Measurements from ENCODE around the gene NHLH1. TPM values are rescaled to one million over a fixed set of nuclear protein-coding genes. Genes with fewer than 3 reads are reported as not detected.

Gene NHLH1
- total and polyA plus RNA-seq, 2 donors (not counting 3 experiments of a cell fraction or from before 2014, with no cell fraction given), result 0.46 TPM

- Histone ChIP-seq H3K9me3 (replicated peaks; ENCODE audit: control insufficient read depth, insufficient read depth, low read length) (no peaks in the 10 kb centered on the region), H3K4me2 (ENCODE audit: insufficient read depth, low read length) (no peak overlapping the region), H3K79me2 (ENCODE audit: control insufficient read depth, insufficient read depth, low read length) (peaks cover 48% of the 10 kb centered on the region), H4K20me1 (replicated peaks; ENCODE audit: control insufficient read depth, extremely low read depth, insufficient read depth, low read length) (no peaks in the 10 kb centered on the region), H3K27me3 (ENCODE audit: control insufficient read depth in 2 of 2, insufficient read depth in 2 of 2, low read length in 2 of 2) (no peaks in the 10 kb centered on the region), H3K9ac (replicated peaks; ENCODE audit: extremely low read depth, insufficient read depth, low read length) (no peak overlapping the region), H3K9me1 (replicated peaks; ENCODE audit: control insufficient read depth, extremely low read depth, insufficient read depth, low read length) (no peaks in the 10 kb centered on the region), H3K27ac (ENCODE audit: insufficient read depth, low read depth, low read length) (no peak overlapping the region), H3K4me1 (ENCODE audit: control insufficient read depth, extremely low read depth, insufficient read depth, low read length) (no peaks in the 10 kb centered on the region), H3K4me3 (replicated peaks in 1 of 3; ENCODE audit: insufficient read depth in 1 of 3, low read depth in 1 of 3, low read length in 3 of 3) (no peak overlapping the region), H2AFZ (ENCODE audit: low read depth, low read length) (no peak overlapping the region), H3K36me3 (ENCODE audit: control insufficient read depth in 2 of 2, extremely low read depth in 1 of 2, insufficient read depth in 2 of 2, low read length in 2 of 2) (peaks cover 8 to 17% of the 10 kb centered on the region in 2 experiments)
- ChIA-PET POLR2A (no interaction called here), CTCF (interaction anchor here (1.6 kb wide), 1 partner anchor 32 kb away, joined by 3 read pairs; no protein-coding TSS in a partner anchor)
- dilution Hi-C loops (cut with MboI; ENCODE audit: extremely low pct_ligation_motif_present, low sequenced_read_pairs), result no loop called here
- no TSS peak for BruUV-seq (replicated peaks)
- no peak for DNase-seq (ENCODE audit: low read depth, low spot score)
- TF ChIP-seq MYC (IDR thresholded peaks at IDR 0.05; ENCODE audit: low read depth, low read length) (no peak), POLR2A (IDR thresholded peaks at IDR 0.05; ENCODE audit: low read depth, low read length) (no peak), GATA2 (IDR thresholded peaks at IDR 0.05; ENCODE audit: insufficient read depth, insufficient read length, low read depth, low read length) (no peak), EZH2 (IDR thresholded peaks at IDR 0.05; ENCODE audit: borderline replicate concordance, low read depth, low read length, severe bottlenecking) (no peak), POLR2AphosphoS5 (IDR thresholded peaks at IDR 0.05; ENCODE audit: insufficient read depth, low read depth, low read length) (no peak), JUN (IDR thresholded peaks at IDR 0.05; ENCODE audit: borderline replicate concordance, insufficient read depth, insufficient read length, low read depth) (no peak), FOS (IDR thresholded peaks at IDR 0.05; ENCODE audit: borderline replicate concordance, insufficient read depth, low read length) (no peak)
- TF ChIP-seq, protein P1, sequence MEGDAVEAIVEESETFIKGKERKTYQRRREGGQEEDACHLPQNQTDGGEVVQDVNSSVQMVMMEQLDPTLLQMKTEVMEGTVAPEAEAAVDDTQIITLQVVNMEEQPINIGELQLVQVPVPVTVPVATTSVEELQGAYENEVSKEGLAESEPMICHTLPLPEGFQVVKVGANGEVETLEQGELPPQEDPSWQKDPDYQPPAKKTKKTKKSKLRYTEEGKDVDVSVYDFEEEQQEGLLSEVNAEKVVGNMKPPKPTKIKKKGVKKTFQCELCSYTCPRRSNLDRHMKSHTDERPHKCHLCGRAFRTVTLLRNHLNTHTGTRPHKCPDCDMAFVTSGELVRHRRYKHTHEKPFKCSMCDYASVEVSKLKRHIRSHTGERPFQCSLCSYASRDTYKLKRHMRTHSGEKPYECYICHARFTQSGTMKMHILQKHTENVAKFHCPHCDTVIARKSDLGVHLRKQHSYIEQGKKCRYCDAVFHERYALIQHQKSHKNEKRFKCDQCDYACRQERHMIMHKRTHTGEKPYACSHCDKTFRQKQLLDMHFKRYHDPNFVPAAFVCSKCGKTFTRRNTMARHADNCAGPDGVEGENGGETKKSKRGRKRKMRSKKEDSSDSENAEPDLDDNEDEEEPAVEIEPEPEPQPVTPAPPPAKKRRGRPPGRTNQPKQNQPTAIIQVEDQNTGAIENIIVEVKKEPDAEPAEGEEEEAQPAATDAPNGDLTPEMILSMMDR (IDR thresholded peaks at IDR 0.05; ENCODE audit: extremely low read depth in 1 of 2, insufficient read depth in 1 of 2, low read depth in 1 of 2, low read length in 2 of 2), result no peak
- TF ChIP-seq, protein P2, sequence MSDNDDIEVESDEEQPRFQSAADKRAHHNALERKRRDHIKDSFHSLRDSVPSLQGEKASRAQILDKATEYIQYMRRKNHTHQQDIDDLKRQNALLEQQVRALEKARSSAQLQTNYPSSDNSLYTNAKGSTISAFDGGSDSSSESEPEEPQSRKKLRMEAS (IDR thresholded peaks at IDR 0.05; ENCODE audit: insufficient read depth, insufficient read length), result no peak
- intact Hi-C loops (cut with micrococcal nuclease), result loop anchor here (5.0 to 10.0 kb wide), 2 partner anchors 36 to 732 kb away; partner anchors contain the start of gene PEX19
- FAIRE-seq, result no peak
These were observed 44.0 kb upstream of the NHLH1 start for GRCh38 chr1:160322831-160323230.

Data from endothelial cell of umbilical vein (primary cell).